ENCODE measurements around the gene EPS15.
A peak's percentile ranks its signal among the peaks of the same experiment; 100 is the strongest.

The EPS15 gene

DNA sequence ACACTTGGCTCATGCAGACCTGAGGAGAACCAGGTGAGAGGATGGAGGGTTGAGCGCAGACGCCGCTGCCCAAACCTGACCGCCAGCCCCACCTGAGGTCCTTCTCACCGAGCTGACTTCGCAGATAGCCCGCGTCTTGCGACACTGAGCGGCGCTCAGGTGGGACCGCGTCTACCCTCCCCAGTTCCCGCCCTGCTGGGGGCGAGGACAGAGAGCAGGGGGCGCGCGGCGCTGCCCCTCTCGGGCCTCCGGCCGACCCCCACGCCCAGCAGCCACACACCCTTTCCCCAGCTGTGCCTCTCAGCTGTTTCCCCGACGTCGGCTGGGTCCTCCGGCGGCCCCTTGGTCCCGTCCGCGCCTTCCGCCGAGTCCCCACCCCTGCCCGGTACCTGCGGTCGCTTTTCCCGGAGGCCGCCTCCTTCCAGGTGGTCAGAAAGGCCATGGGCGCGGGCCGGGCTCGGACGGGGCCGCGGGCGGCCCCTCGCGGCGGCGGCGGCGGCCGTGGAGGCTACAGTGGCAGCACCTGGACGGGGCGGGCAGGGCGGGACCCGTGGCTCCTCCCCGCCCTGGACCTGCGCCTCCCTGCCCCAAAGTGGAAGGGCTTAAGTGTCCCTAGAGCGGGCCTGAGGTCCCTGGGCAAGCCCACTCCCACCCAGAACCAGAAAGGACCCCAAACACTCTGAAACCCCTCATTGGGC is 174.3 kb downstream of the EPS15 start:
- no peak for TF ChIP-seq Cebpa-rat (IDR thresholded peaks at IDR 0.05)
- H3K9ac ChIP-seq, result no peak overlapping the region
- H3K4me3 ChIP-seq, result no peak overlapping the region
- no peak overlapping the region for H3K4me2 ChIP-seq
- H3K27ac ChIP-seq, result no peak overlapping the region
- H3K27me3 ChIP-seq, result peaks cover 15% of the 10 kb centered on the region; the same call in 1 of the 2 replicates
- H3K36me3 ChIP-seq, result no peaks in the 10 kb centered on the region
- no peaks in the 10 kb centered on the region for H4K20me1 ChIP-seq
- no peaks in the 10 kb centered on the region for H3K9me3 ChIP-seq
- H3K4me1 ChIP-seq, result no peaks in the 10 kb centered on the region

DNA sequence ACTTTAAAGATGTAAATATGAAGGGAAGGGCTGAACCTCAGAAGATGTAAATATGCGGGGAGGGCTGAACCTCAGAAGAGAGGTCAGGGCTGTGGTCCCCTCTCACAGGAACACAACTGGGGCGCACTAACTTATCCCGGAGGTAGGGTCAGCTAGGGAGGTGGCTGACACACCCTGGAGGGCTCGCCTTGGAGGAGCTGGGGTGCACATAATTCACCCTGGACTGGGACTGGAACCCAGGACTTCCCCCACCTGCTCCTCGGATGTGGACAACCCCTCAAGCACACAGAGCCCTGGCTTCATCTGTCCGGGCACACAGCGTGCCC is 174.8 kb downstream of the EPS15 start:
- H3K9ac ChIP-seq, result no peak overlapping the region

DNA sequence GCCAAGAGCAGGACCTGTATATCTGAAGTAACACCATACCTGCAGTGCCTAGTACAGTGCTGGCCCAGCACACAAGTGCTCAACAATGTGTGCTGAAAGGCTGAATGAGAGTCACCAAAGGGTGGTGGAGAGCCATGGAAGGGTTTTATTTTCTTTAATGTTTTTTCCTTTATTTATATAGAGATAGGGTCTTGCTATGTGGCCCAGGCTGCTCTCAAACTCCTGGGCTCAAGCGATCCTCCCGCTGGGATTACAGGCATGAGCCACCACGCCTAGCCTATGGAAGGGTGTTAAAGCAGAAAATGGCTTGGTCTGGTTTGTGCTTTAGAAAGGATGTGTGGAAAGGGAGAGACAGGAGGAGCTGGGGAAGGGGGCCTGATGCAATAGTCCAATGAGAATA is 175.4 kb downstream of the EPS15 start:
- TF ChIP-seq Cebpa-rat (IDR thresholded peaks at IDR 0.05), result no peak
- Histone ChIP-seq H3K4me2 (no peak overlapping the region), H3K27ac (no peak overlapping the region)

More for the DNA sequence above, 174.8 kb downstream of the EPS15 start:
- H3K27me3 ChIP-seq, result peaks cover 15% of the 10 kb centered on the region; the same call in 1 of the 2 replicates
- H3K4me3 ChIP-seq, result no peak overlapping the region
- TF ChIP-seq Cebpa-rat (IDR thresholded peaks at IDR 0.05), result no peak
- H3K27ac ChIP-seq, result no peak overlapping the region
- no peaks in the 10 kb centered on the region for H3K4me1 ChIP-seq
- H3K36me3 ChIP-seq, result no peaks in the 10 kb centered on the region
- H4K20me1 ChIP-seq, result no peaks in the 10 kb centered on the region
- no peak overlapping the region for H3K4me2 ChIP-seq
- H3K9me3 ChIP-seq, result no peaks in the 10 kb centered on the region

DNA sequence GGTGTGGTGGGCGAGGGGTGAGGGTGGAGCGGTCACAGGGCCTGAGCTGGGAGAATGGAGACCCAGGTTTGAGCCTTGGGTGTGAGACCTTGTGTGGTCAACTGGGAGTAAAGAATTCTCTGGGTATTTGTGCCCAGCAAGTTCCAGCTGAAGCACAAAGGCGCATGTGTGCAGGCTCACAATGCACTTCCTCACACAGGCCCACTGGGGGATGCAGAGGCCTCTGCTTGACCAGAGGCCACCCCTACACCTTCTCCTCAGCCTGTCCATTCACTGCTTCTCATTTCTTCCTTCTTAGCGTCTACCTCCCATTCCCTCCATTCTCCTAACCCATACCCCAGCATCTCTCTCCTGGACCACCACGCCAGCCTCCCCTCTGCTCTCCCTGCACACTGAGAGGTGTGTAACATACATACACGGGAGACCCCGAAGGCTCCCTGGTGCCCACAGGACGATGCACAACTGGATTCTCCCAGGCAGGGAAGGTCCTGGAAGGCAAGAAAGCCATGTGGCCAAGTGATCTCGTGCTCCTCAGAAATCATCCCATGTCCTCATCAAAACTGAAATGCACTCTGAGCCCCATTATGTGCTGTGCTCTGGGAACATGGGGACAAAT is 176.4 kb downstream of the EPS15 start:
- H3K9ac ChIP-seq, result no peak overlapping the region
- H3K4me2 ChIP-seq, result no peak overlapping the region
- H3K4me3 ChIP-seq, result no peak overlapping the region
- no peaks in the 10 kb centered on the region for H4K20me1 ChIP-seq
- no peaks in the 10 kb centered on the region for H3K9me3 ChIP-seq
- H3K27me3 ChIP-seq, result peaks cover 15% of the 10 kb centered on the region; the same call in 1 of the 2 replicates
- no peaks in the 10 kb centered on the region for H3K36me3 ChIP-seq
- no peak for TF ChIP-seq Cebpa-rat (IDR thresholded peaks at IDR 0.05)
- no peaks in the 10 kb centered on the region for H3K4me1 ChIP-seq
- no peak overlapping the region for H3K27ac ChIP-seq

More for the DNA sequence above, 175.4 kb downstream of the EPS15 start:
- no peaks in the 10 kb centered on the region for H4K20me1 ChIP-seq
- H3K4me1 ChIP-seq, result no peaks in the 10 kb centered on the region
- no peak overlapping the region for H3K4me3 ChIP-seq
- H3K9ac ChIP-seq, result no peak overlapping the region
- no peaks in the 10 kb centered on the region for H3K9me3 ChIP-seq
- peaks cover 15% of the 10 kb centered on the region; the same call in 1 of the 2 replicates for H3K27me3 ChIP-seq
- no peaks in the 10 kb centered on the region for H3K36me3 ChIP-seq

DNA sequence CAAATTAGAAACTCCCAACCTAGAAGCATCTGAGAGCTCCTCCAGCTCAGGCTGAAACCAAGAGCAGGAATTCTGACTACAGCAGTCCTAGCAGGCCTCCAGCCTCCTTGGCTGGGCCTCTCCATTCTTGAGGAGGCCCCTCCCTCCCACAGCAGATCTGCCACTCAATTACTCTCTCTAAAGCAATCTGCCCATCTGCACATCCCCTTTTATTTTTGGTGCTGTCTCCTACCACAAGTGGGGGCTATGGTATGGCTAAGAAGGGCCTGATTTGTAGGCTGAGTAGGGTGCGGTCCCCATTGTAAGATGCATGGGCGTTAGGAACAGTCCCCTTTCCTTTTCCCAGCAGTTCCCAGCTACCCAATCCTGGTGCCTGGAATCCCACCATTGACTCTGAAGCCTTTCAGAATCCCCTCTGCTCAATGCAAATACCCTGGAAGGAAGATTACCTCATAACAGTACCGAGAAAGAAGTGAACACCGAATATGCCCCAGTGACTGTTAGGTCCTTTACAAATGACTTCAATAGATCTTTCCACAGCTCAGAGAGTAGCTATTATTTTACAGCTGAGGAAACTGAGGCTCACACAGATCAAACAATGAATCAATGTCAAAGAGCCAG is 177.1 kb downstream of the EPS15 start:
- Histone ChIP-seq H3K4me2 (no peak overlapping the region), H3K4me1 (no peaks in the 10 kb centered on the region), H3K27me3 (peaks cover 15% of the 10 kb centered on the region; the same call in 1 of the 2 replicates), H3K9me3 (no peaks in the 10 kb centered on the region), H3K4me3 (no peak overlapping the region), H3K9ac (no peak overlapping the region), H3K36me3 (no peaks in the 10 kb centered on the region), H4K20me1 (no peaks in the 10 kb centered on the region), H3K27ac (no peak overlapping the region)
- no peak for TF ChIP-seq Cebpa-rat (IDR thresholded peaks at IDR 0.05)

DNA sequence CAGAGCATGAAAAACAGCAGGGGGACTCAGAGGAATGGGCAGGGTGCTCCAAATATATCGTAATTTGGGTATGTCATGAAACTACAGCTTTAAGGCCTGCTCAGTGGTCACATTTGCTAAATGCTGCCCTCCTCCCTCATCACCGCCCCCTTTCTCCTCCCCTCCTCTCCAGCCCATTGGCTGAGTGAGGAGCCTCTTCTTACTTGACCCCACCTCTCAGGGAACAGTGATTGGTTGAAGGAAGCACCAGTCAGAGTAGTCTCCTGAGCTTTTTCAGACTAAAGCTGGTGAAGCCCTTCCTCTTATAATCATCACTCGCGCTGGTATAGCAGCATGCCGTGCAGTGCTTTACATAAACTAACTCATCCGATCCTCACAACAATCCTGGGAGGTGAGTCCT is 178.7 kb downstream of the EPS15 start:
- TF ChIP-seq Cebpa-rat (IDR thresholded peaks at IDR 0.05), result no peak
- H3K4me2 ChIP-seq, result no peak overlapping the region

DNA sequence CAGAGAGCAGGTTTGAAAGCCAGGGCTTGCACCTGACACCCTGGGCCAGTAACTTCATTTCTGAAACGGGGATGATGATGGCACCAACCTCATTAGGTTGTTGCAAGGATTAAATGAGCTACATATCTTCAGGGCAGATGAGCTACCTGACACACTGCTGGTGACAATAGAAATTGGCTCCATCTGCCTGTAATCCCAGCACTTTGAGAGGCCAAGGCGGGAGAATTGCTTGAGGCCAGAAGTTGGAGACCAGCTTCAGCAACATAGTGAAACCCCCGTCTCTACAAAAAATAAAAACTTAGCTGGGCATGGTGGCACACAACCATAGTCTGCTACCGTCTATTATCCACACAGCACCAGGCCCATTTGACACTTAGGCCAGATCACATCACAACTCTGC is 182.4 kb downstream of the EPS15 start:
- Histone ChIP-seq H3K9me3 (no peaks in the 10 kb centered on the region), H3K4me3 (no peak overlapping the region), H3K4me2 (no peak overlapping the region), H3K27ac (no peak overlapping the region), H3K36me3 (no peaks in the 10 kb centered on the region), H4K20me1 (no peaks in the 10 kb centered on the region), H3K4me1 (no peaks in the 10 kb centered on the region), H3K9ac (no peak overlapping the region), H3K27me3 (peaks cover 8% of the 10 kb centered on the region)
- TF ChIP-seq Cebpa-rat (IDR thresholded peaks at IDR 0.05), result no peak

More for the DNA sequence above, 178.7 kb downstream of the EPS15 start:
- no peak overlapping the region for H3K9ac ChIP-seq
- H3K36me3 ChIP-seq, result no peaks in the 10 kb centered on the region
- H3K4me3 ChIP-seq, result no peak overlapping the region
- H3K27me3 ChIP-seq, result peaks cover 12% of the 10 kb centered on the region; the same call in 1 of the 2 replicates
- no peaks in the 10 kb centered on the region for H3K9me3 ChIP-seq
- H3K4me1 ChIP-seq, result no peaks in the 10 kb centered on the region
- no peak overlapping the region for H3K27ac ChIP-seq
- no peaks in the 10 kb centered on the region for H4K20me1 ChIP-seq

DNA sequence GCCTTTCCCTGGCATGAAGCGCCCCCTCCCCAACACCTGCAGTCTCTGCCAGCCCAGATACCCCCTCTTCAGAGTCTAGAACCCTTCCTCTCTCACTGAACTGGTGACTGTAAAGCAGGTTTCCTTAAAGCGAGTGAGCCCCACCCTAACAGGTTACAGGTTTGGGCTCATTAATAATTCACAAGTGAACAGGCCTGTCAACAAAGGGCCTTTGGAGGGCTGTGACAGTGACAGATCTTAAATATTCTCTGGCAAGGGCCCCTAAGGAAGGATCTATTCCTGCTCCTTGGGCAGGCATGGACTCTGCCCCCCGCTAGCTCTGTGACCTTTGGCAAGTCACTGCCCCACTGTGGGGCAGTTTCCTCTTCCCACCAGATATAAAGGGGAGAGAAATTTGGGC is 183.1 kb downstream of the EPS15 start:
- H4K20me1 ChIP-seq, result no peaks in the 10 kb centered on the region

DNA sequence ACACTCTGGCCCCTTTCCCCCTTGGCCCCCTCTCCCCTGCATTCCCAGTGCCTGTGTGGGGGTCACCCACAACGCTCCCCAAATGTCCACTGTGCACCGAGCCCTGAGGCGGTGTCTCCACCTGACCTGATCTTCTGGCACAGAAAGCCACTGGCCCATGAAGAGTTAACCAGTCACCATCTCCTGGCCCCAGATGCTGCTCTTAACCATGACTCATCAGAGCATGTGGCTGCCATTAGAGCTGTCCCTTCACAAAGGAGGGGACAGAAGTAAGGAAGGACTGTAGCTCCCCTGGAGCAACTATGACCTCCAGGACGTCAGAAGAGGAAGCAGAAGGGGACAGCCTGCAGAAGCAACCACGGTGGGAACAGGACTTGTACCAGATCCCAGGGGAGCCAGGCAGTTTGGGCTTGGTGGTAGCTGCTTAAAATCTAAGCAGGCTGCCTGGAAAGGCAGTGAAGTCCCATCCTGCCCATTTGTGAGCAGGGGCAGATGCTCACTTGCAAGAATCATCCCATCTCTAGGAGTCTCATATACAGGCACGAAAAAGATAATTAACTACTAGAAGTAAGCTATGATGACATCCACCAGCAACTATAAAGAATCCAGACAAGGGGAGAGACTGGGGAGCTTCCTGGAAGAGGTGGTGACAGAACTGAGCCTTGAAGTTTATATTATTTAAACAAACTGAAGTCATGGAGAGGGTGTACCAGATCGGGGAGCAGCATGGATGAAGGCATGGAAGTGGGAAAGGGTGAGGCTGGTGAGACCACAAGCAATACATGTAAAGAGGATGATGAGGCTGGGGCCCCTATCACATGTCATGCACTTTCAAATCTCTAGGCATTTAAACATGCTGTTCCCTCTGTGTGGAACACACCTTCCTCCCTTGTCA is 187.6 kb downstream of the EPS15 start:
- no peak for TF ChIP-seq Cebpa-rat (IDR thresholded peaks at IDR 0.05)
- Histone ChIP-seq H3K36me3 (no peaks in the 10 kb centered on the region), H3K4me2 (peak overlapping the region; percentile 65), H4K20me1 (no peaks in the 10 kb centered on the region; the same call in 1 of the 2 replicates), H3K9me3 (no peaks in the 10 kb centered on the region), H3K4me3 (no peak overlapping the region), H3K4me1 (peaks cover 15% of the 10 kb centered on the region), H3K27me3 (peaks cover 45% of the 10 kb centered on the region), H3K27ac (no peak overlapping the region), H3K9ac (no peak overlapping the region)

More for the DNA sequence above, 183.1 kb downstream of the EPS15 start:
- Histone ChIP-seq H3K9ac (no peak overlapping the region), H3K9me3 (no peaks in the 10 kb centered on the region), H3K27me3 (peaks cover 15% of the 10 kb centered on the region), H3K4me2 (no peak overlapping the region), H3K4me3 (no peak overlapping the region), H3K4me1 (peaks cover 6% of the 10 kb centered on the region), H3K36me3 (no peaks in the 10 kb centered on the region), H3K27ac (no peak overlapping the region)
- TF ChIP-seq Cebpa-rat (IDR thresholded peaks at IDR 0.05), result no peak
